Right atrium auricular region (tissue), 2 donors: ENCODE results near the gene SLX4IP. TPM values are rescaled to one million over a fixed set of nuclear protein-coding genes. Genes with fewer than 3 reads are reported as not detected.

Experiments
- DNase-seq: peaks from one replicate; pipeline ENCODE4 v3.0.0-alpha.2; 2019; ENCODE audit warnings: low spot score
- H3K27ac ChIP-seq, 2 donors: fragments of 200-600 bp; sonication (generic); 1 replicate in 1 of 2; 2 replicates in 1 of 2; pipeline ENCODE4 v1.5.1; 2016 to 2019
- H3K27me3 ChIP-seq, 2 donors: fragments of 200-600 bp; sonication (generic); one replicate each; pipeline versions ENCODE4 v1.5.1 to v1.6.0; 2017 to 2019
- H3K36me3 ChIP-seq: fragments of 200-600 bp; sonication (generic); one replicate; pipeline ENCODE4 v1.5.1; 2016
- H3K4me1 ChIP-seq, 2 donors: fragments of 200-600 bp; sonication (generic); one replicate each; pipeline versions ENCODE4 v1.5.1 to v1.6.0; 2017 to 2019
- H3K4me3 ChIP-seq, 2 donors: fragments of 200-600 bp; sonication (generic); 1 replicate in 1 of 2; 2 replicates in 1 of 2; pipeline ENCODE4 v1.5.1; 2017 to 2019; ENCODE audit warnings: mild to moderate bottlenecking in 1 of 2, moderate library complexity in 1 of 2
- H3K9me3 ChIP-seq, 2 donors: fragments of 200-600 bp; sonication (generic); one replicate each; pipeline ENCODE4 v1.5.1; 2019
- total RNA-seq, 2 donors: library from RNA; depleted of rRNA; stranded (reverse); fragments of >200 nt; gene quantifications; one replicate each; pipeline ENCODE4 v1.1.0, GENCODE V29; 2016
- TF ChIP-seq, protein P1 (sequence below), 2 donors: fragments of 200-600 bp; sonication (generic); IDR thresholded peaks; one replicate each; pipeline ENCODE4 v1.5.1; 2019; ENCODE audit warnings: antibody characterized with exemption in 2 of 2

SLX4IP gene
- total RNA-seq, 2 donors from 2014 or later: 1.1 to 2.0 TPM

DNA sequence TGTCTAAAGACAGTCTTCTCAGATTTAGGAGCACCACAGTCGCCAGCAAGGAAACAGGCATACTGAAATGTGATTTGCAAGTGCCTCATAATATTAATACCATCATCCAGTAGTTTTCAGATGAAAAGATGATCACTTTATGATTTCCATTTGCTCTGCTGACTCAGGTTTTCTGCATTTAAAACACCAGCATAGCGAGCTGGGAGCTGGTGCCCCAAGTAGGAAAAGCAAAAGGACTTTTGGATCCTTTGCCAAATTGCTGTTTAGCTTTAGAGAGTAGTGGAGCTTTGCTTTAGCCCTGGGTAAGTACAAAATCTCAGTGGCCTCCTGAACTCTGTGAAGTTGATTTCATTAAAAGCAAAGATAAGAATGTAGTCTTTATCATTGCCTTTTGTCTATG, 160.2 kb downstream of the SLX4IP start:
- no peak overlapping the region for H3K27ac ChIP-seq

DNA sequence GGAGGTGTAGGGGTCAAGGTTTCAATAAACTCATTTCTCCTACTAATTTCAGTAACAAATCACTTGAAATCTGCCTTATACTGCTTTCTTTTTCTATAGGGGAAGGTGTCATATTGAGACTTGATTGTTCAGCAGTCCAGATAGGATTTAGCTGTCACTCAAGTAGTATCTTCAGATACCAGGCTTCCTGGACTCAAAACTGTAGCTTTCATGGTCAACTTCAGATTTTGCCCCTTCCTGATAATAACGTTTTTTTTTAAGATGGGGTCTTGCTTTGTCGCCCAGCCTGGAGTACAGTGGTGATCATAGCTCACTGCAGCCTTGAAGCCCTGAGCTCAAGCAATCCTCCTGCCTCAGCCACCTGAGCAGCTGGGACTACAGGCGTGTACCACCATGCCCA, 160.9 kb downstream of the SLX4IP start:
- H3K27me3 ChIP-seq: no peaks in the 10 kb centered on the region
- H3K36me3 ChIP-seq: no peaks in the 10 kb centered on the region
- TF ChIP-seq, protein P1, sequence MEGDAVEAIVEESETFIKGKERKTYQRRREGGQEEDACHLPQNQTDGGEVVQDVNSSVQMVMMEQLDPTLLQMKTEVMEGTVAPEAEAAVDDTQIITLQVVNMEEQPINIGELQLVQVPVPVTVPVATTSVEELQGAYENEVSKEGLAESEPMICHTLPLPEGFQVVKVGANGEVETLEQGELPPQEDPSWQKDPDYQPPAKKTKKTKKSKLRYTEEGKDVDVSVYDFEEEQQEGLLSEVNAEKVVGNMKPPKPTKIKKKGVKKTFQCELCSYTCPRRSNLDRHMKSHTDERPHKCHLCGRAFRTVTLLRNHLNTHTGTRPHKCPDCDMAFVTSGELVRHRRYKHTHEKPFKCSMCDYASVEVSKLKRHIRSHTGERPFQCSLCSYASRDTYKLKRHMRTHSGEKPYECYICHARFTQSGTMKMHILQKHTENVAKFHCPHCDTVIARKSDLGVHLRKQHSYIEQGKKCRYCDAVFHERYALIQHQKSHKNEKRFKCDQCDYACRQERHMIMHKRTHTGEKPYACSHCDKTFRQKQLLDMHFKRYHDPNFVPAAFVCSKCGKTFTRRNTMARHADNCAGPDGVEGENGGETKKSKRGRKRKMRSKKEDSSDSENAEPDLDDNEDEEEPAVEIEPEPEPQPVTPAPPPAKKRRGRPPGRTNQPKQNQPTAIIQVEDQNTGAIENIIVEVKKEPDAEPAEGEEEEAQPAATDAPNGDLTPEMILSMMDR (IDR thresholded peaks at IDR 0.05): no peak
- H3K9me3 ChIP-seq: no peaks in the 10 kb centered on the region
- no peak for DNase-seq
- H3K27ac ChIP-seq: no peak overlapping the region
- H3K4me1 ChIP-seq: peaks cover 0 to 12% of the 10 kb centered on the region in 2 donors
- no peak overlapping the region for H3K4me3 ChIP-seq

More for the DNA sequence above, 160.2 kb downstream of the SLX4IP start:
- DNase-seq: no peak
- Histone ChIP-seq H3K36me3 (no peaks in the 10 kb centered on the region), H3K4me3 (no peak overlapping the region), H3K4me1 (peaks cover 0 to 14% of the 10 kb centered on the region in 2 donors), H3K9me3 (no peaks in the 10 kb centered on the region), H3K27me3 (no peaks in the 10 kb centered on the region)
- TF ChIP-seq, protein P1 (IDR thresholded peaks at IDR 0.05): no peak

- Histone ChIP-seq H3K4me1 (peaks cover 0 to 5% of the 10 kb centered on the region in 2 donors), H3K27ac (no peak overlapping the region)
- TF ChIP-seq, protein P1 (IDR thresholded peaks at IDR 0.05): no peak
Observed at GRCh38 chr20:10596710-10597121, 161.6 kb downstream of the SLX4IP start.

DNA sequence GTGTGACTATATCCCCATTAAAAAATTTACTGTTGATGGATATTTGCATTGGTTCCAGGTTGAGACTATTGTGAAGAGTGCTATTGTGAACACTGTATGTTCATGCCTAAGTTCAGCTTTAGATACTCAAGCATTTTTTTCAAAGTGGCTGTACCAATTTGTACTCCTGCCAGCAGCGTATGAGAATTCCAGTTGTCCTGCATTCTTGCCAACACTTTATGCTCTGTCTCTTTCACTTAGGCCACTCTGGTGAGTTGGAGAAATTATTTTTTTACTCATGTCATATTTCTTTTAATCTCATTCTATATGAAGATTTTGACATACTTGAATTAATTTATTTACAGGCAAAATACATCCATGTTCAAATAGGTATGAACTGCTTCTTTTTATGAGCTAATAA, 162.5 kb downstream of the SLX4IP start:
- Histone ChIP-seq H3K27me3 (no peaks in the 10 kb centered on the region), H3K27ac (no peak overlapping the region), H3K4me1 (no peaks in the 10 kb centered on the region), H3K9me3 (no peaks in the 10 kb centered on the region), H3K4me3 (no peak overlapping the region), H3K36me3 (no peaks in the 10 kb centered on the region)
- DNase-seq: no peak
- TF ChIP-seq, protein P1 (IDR thresholded peaks at IDR 0.05): no peak

More at GRCh38 chr20:10596710-10597121, 161.6 kb downstream of the SLX4IP start:
- Histone ChIP-seq H3K27me3 (no peaks in the 10 kb centered on the region), H3K9me3 (no peaks in the 10 kb centered on the region), H3K36me3 (no peaks in the 10 kb centered on the region), H3K4me3 (no peak overlapping the region)
- no peak for DNase-seq

DNA sequence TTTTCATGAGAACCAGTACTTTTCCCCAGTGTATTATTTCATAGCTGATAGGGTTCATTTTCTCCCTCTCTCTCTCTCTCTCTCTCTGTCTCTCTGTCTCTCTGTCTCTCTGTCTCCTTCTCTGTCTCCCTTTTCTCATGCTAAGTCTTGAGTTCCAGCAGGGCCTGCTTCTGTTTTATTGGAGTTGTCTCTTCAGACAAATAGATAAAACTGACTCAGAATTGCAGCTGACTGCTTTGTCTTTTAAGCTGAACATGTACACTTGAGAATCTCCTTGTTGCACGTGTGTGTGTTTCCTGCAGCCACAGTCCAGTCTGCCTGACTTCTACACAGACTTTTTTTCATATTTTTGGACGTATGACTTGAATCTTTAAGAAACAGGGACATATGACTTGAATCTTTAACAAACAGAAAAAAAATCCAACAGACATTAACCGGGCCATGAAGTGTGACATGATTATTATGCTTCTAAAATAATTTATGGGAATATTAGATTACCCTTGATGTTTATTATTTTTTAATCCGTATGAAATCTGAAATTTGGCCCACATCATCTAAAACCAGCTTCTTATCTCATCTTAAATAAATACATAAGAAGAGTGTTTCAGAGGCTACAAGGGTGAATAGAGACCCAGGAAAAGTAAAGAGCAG, 167.2 kb downstream of the SLX4IP start:
- no peak overlapping the region for H3K27ac ChIP-seq
- H3K4me1 ChIP-seq: peaks cover 0 to 9% of the 10 kb centered on the region in 2 donors
- no peaks in the 10 kb centered on the region for H3K9me3 ChIP-seq
- TF ChIP-seq, protein P1 (IDR thresholded peaks at IDR 0.05): no peak
- DNase-seq: no peak
- H3K4me3 ChIP-seq: no peak overlapping the region
- no peaks in the 10 kb centered on the region for H3K27me3 ChIP-seq
- H3K36me3 ChIP-seq: no peaks in the 10 kb centered on the region

GRCh38 chr20:10603378-10603777, 168.3 kb downstream of the SLX4IP start:
- no peaks in the 10 kb centered on the region for H3K9me3 ChIP-seq
- TF ChIP-seq, protein P1 (IDR thresholded peaks at IDR 0.05): no peak
- DNase-seq: no peak
- peaks cover 0 to 9% of the 10 kb centered on the region in 2 donors for H3K4me1 ChIP-seq
- peak overlapping the region; percentile 53 to 79 for H3K27ac ChIP-seq
- no peaks in the 10 kb centered on the region for H3K36me3 ChIP-seq
- no peaks in the 10 kb centered on the region for H3K27me3 ChIP-seq
- H3K4me3 ChIP-seq: no peak overlapping the region
